ENCODE data around the gene INTS13. TPM values are rescaled to one million over a fixed set of nuclear protein-coding genes. Genes with fewer than 3 reads are reported as not detected.
"Not testable (repeated sequence)": the region's sequence is repeated elsewhere in the genome, so short reads cannot be mapped to it uniquely, and the experiment has no call there.

INTS13 gene
- total RNA-seq, 1 experiment from 2014 or later: 50.5 TPM

DNA sequence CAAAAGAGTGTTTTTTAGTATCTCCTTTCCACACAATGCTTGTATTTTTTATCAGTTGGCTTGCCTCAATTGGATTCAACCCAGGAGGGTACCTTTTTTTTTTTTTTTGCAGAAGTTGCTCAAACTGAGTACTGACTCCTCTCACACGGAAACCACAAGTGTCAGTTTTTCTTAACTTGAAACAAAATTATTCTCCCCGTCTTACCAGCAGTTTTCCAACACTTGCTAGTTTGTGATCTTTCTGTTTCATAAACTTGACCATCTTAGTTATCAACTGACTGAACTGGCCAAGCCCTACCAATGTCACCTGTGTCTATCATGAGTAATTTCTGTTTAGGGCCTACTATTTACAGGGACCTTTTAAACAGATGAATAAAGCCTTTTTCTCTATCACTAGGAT, 70.7 kb downstream of the INTS13 start (continued):
- TF ChIP-seq TCF7L2 (IDR thresholded peaks at IDR 0.05; ENCODE audit: borderline replicate concordance, extremely low read depth, insufficient read depth, insufficient read length) (no peak), SRF (IDR thresholded peaks at IDR 0.05; ENCODE audit: low read depth) (no peak)

DNA sequence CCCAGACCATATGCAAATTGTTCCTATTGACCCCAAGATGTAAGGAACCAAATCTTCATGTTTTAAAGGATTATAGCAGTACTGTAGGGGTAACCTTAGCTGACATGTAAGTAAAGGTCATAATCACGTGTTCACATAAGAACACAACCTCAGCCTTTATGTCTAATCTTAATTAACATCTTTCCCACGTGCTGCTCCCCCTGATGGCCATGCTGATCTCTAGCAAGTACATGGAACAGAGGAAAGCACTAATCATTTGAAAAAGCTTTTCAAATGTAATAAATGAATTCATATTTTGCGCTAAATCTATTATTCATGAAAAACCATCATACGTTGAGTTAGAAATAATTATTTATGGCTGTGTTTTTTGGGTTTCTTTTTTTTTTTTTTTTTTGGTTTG, 74.3 kb downstream of the INTS13 start:
- no peaks in the 10 kb centered on the region for H3K9me3 ChIP-seq (ENCODE audit: control insufficient read depth in 1 of 2, insufficient read depth in 1 of 2, low read depth in 1 of 2, low read length in 2 of 2)
- peak overlapping the region; percentile 24 for H2AFZ ChIP-seq (ENCODE audit: low read depth, low read length, poor library complexity, severe bottlenecking)
- ChIA-PET CTCF (interaction anchor here (2.1 to 2.5 kb wide), 2 partner anchors 11 to 22 kb away, joined by 5 to 9 read pairs; no protein-coding TSS in a partner anchor), POLR2A (no interaction called here), RAD21 (ENCODE audit: low non-redundant PET in 1 of 2, low total read pairs in 2 of 2, uncharacterized antibody in 2 of 2, unreplicated experiment in 2 of 2) (interaction anchor here in 1 of 2 experiments (0.6 kb wide), 1 partner anchor 23 kb away, joined by 3 read pairs; no protein-coding TSS in a partner anchor)
- H3K79me2 ChIP-seq (ENCODE audit: insufficient read depth, low read length): no peaks in the 10 kb centered on the region
- H3K4me1 ChIP-seq (ENCODE audit: control insufficient read depth in 1 of 2, insufficient read depth in 2 of 2, low read length in 2 of 2): no peaks in the 10 kb centered on the region
- no peak overlapping the region for H3K4me3 ChIP-seq (replicated peaks in 1 of 2; ENCODE audit: low read depth in 1 of 2, low read length in 2 of 2)
- H3K9me2 ChIP-seq (ENCODE audit: insufficient read depth): no peaks in the 10 kb centered on the region
- DNase-seq (ENCODE audit: low read depth, low spot score) (peak; percentile 23), ATAC-seq (peak; percentile 67)
- no peaks in the 10 kb centered on the region for H3K36me3 ChIP-seq (ENCODE audit: control insufficient read depth in 1 of 2, insufficient read depth in 2 of 2, low read length in 2 of 2)
- BruUV-seq (replicated peaks): no TSS peak
- H3K9ac ChIP-seq (ENCODE audit: low read length): no peak overlapping the region
- H3K27me3 ChIP-seq (ENCODE audit: insufficient read depth, low read length): no peaks in the 10 kb centered on the region
- intact Hi-C loops (cut with micrococcal nuclease): no loop called here
- H4K20me1 ChIP-seq (ENCODE audit: insufficient read depth): no peaks in the 10 kb centered on the region
- no peak overlapping the region for H3K4me2 ChIP-seq (ENCODE audit: low read length)
- no peak overlapping the region for H3K27ac ChIP-seq (ENCODE audit: low read depth, low read length)
- TF ChIP-seq EGR1 (IDR thresholded peaks at IDR 0.05; ENCODE audit: low read depth) (no peak), CTCF (IDR thresholded peaks at IDR 0.05 in 2 of 3, conservative IDR thresholded peaks at IDR 0.05 in 1 of 3; ENCODE audit: borderline replicate concordance in 1 of 3, insufficient read depth in 1 of 3, low read depth in 2 of 3, low read length in 2 of 3) (peak; percentile 3 to 57 (median 55); a peak in 4 of 6 replicates), POLR2A (IDR thresholded peaks at IDR 0.05; ENCODE audit: borderline replicate concordance, extremely low read depth, insufficient read depth, insufficient read length) (no peak), SRF (IDR thresholded peaks at IDR 0.05; ENCODE audit: low read depth) (no peak)

- POLR2A ChIA-PET; H3K4me3 ChIP-seq (replicated peaks in 1 of 2; ENCODE audit: low read depth in 1 of 2, low read length in 2 of 2); H3K4me2 ChIP-seq (ENCODE audit: low read length); ATAC-seq; H3K9me2 ChIP-seq (ENCODE audit: insufficient read depth); H3K36me3 ChIP-seq (ENCODE audit: control insufficient read depth in 1 of 2, insufficient read depth in 2 of 2, low read length in 2 of 2); H3K9ac ChIP-seq (ENCODE audit: low read length); H3K27ac ChIP-seq (ENCODE audit: low read depth, low read length); H3K27me3 ChIP-seq (ENCODE audit: insufficient read depth, low read length); H4K20me1 ChIP-seq (ENCODE audit: insufficient read depth); H3K9me3 ChIP-seq (ENCODE audit: control insufficient read depth in 1 of 2, insufficient read depth in 1 of 2, low read depth in 1 of 2, low read length in 2 of 2); H3K4me1 ChIP-seq (ENCODE audit: control insufficient read depth in 1 of 2, insufficient read depth in 2 of 2, low read length in 2 of 2); RAD21 ChIA-PET (ENCODE audit: low non-redundant PET in 1 of 2, low total read pairs in 2 of 2, uncharacterized antibody in 2 of 2, unreplicated experiment in 2 of 2); intact Hi-C loops (cut with micrococcal nuclease); BruUV-seq (replicated peaks); H2AFZ ChIP-seq (ENCODE audit: low read depth, low read length, poor library complexity, severe bottlenecking); DNase-seq (ENCODE audit: low read depth, low spot score); H3K79me2 ChIP-seq (ENCODE audit: insufficient read depth, low read length): not testable (repeated sequence)
- CTCF ChIA-PET: interaction anchor here (1.1 to 2.5 kb wide), 3 partner anchors 10 to 22 kb away, joined by 3 to 9 read pairs (median 5); no protein-coding TSS in a partner anchor
Observed at GRCh38 chr12:26862787-26863186, 75.0 kb downstream of the INTS13 start.
